ENCODE data around the gene NELL1.

The NELL1 gene

DNA sequence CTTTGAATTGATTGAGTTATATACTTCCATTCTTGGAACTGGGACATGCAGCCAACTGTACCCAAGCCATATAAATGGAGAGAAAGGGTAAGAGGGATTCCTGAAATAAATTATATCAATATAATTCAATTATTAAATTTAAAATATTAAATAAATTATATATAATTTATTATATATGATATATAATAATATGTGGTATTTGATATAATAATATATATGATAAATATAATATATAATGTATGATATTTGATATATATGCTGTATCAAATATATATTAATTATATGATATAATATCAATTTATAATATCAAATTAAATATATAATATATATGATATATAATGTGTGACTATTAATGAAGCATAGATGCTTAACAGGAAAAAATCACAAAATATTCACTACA lies 677.0 kb downstream of the NELL1 start:
- no peak for DNase-seq (ENCODE audit: low read depth)

DNA sequence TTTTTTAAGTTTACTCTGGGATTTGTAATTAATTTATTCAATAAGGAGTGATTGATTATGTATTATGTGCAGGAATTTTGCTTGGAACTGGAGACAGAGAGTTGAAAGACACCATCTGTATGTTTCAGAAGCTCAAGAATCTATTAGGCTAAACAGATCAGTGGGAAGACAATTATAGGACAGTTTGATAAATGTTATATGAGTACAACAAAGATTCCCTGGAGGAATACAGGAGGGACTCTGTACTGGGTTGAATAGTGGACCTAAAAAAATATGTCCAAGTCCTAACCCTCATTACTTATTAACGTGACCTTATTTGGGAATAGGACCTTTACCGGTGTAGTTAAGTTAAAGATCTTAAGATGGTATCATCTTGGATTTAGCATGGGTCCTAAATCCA lies 681.2 kb downstream of the NELL1 start:
- no peak for DNase-seq (ENCODE audit: low read depth)

DNA sequence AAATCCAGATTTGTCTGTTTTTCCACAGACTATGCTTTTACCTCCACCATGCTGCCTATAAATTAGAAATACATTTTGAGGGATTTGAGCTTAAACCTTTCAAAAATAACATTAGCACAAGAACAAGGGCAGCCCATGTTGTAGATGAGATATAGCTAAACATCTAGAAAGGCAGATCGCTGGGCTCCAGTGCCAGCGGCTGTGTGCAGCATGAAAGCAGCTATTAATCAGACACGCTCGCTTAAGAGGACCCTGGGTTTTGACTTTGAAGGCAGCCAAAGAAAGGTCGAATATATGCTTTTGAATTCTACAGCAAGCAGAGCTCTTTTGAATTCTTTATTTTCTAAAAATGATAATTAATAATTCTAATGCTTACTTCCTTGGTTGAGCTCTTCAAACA lies 684.0 kb downstream of the NELL1 start:
- DNase-seq (ENCODE audit: low read depth) = no peak

DNA sequence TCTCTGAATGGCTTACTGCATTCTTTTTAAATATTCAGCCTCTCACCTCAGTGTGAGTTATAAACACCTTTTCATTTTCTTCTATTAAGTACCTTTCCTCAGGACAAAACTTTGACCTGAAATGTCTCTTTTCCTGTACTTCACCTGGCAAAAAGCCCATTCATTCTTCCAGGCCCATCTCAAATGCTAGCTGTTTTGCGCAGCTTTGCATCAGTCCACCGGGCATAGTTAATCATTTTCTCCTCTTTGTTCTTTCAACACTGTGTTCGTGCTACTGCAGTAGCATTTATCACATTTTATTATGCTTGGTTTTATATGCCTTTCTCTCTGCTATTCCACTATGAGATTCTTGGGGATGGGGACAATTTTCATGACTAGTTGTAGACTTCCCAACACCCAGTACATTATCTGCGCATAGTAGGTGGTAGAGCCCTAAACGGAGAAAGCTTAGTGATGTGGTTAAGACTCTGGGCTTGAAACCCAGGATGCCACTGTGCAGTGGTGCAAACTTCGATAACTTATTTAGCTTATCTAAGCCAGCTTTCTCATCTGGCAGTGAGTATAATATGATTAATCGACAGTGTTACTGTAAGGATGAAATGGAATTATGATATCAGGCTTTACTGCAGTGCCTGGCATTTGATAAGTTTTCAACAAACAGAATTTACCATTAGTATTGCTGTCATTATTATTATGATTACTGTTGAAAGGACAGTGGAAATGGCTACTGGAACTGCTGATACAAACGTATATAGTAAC lies 695.7 kb downstream of the NELL1 start:
- no peak for DNase-seq (ENCODE audit: low read depth)

- no peak for DNase-seq (ENCODE audit: low read depth)
Measured at GRCh38 chr11:21369947-21370346, 700.6 kb downstream of the NELL1 start.

DNA sequence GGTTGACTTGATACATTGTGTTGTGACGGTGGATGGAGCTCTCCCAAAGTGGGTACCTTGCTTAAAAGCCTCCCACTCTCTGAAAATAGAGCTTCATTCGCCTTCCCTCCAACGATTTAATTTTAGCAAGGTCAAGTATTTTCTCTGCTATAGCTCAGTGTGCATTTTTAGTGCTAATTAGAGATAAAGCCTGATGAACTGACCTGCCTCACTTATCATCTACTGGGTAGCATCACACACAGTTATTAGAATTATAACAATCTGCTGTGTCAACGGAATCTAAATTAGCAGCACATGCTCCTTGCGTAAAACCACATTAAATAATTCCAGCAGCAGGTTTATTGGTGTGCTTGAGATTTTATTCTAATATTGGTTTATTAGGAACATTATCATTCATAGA lies 701.7 kb downstream of the NELL1 start:
- no peak for DNase-seq (ENCODE audit: low read depth)

- no peak for DNase-seq (ENCODE audit: low read depth)
Measured at GRCh38 chr11:21372672-21373071, 703.3 kb downstream of the NELL1 start.

GRCh38 chr11:21374376-21374775 lies 705.0 kb downstream of the NELL1 start:
- no peak for DNase-seq (ENCODE audit: low read depth)

GRCh38 chr11:21385669-21386440 lies 716.5 kb downstream of the NELL1 start:
- DNase-seq (ENCODE audit: low read depth) = no peak

DNA sequence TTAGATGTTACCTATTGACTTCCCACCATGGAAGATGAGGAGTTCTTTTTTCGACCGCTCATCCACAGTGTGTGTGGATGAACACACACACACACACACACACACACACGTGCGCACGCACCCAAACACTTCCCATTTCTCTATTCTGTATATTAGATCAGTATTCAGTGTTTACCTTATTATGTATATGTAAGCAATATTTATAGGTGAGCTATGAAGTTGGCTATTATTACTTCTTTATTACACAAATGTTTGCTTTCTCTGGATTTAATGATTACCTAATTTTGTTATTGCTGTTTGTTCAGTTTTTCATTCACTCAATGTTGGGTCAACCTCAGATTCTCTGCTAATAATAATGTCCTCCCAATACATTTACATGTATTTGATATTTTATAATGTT lies 721.0 kb downstream of the NELL1 start:
- no peak for DNase-seq (ENCODE audit: low read depth)

GRCh38 chr11:21396342-21397008 lies 727.1 kb downstream of the NELL1 start:
- no peak for DNase-seq (ENCODE audit: low read depth)

DNA sequence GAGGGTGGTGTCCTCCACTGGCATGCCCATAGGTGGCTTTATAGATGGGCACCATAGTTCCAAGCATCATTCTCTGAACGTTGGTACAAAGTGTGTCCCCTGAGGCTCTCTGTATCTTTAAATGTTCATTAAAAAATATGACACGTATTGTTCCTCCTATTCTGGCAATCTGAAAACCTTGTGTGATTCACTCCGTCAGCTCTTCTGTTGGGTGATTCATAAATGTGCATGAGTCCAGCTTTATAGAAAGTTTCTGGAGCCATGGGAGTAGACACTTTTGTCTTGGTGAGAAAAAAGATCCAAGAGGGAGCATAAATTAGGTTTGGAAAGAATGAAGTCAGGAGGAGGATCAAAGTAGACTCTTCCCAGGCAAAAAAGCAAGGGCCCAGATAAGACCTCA lies 728.8 kb downstream of the NELL1 start:
- DNase-seq (ENCODE audit: low read depth) = no peak

GRCh38 chr11:21401496-21401895 lies 732.1 kb downstream of the NELL1 start:
- no peak for DNase-seq (ENCODE audit: low read depth)

DNA sequence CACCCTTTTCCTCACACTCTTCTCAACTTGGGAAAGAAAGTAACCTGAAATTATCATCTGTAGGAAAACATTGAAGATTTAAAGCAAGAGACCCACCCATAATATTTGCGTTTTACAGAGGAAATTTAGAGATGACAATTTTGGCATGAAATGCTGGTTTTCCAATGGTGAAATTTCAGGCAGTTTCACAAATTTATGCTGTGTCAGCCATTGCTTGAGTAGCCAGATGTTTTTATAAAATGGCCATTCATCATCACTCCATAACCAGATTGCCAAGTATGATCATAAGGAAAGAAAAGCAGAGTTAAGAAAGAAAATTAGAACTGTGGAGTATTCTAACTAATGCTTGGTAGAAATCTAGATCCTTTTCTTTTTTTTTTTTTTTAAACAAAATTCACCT lies 732.9 kb downstream of the NELL1 start:
- no peak for DNase-seq (ENCODE audit: low read depth)

- no peak for DNase-seq (ENCODE audit: low read depth)
Measured at GRCh38 chr11:21403069-21403468, 733.7 kb downstream of the NELL1 start.

GRCh38 chr11:21405422-21405821 lies 736.0 kb downstream of the NELL1 start:
- DNase-seq (ENCODE audit: low read depth) = no peak

DNA sequence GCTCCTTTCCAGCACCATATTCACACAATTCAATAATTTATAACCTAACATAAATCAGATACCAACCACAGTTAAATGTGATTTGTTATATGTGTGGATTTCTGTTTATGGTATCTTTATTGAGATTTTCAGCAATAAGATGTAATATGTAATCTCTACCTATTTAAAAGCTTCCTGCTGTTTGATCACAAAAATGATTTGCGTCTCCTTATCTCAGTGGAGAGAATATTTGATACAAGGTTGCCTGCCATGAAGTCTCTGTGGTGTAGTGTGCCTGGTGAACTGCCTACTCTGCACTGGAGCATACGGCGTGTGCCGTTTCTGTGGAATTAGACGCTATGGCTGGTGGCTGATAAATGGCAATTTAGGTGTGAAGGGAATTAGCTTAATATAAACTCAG lies 741.1 kb downstream of the NELL1 start:
- DNase-seq (ENCODE audit: low read depth) = no peak

- no peak for DNase-seq (ENCODE audit: low read depth)
Measured at GRCh38 chr11:21411104-21411503, 741.7 kb downstream of the NELL1 start.

DNA sequence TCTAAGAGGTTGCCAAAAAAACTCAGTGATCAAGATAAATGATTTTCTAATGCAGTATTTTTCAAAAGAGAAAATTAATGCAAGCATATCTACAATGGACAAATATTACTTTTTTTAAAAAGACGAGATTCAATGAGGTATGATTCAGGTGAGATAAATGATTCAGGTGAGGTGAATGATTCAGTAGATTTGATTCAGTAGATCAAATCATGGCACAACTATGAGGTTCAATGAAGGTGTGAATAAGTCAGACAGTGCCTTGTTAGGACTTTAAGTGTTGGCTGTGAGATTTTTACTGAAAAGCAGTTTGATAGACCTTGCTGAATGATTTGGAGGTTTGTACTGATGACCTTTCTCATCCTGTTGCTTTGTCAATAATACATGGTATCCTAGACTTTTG lies 742.2 kb downstream of the NELL1 start:
- DNase-seq (ENCODE audit: low read depth) = no peak

DNA sequence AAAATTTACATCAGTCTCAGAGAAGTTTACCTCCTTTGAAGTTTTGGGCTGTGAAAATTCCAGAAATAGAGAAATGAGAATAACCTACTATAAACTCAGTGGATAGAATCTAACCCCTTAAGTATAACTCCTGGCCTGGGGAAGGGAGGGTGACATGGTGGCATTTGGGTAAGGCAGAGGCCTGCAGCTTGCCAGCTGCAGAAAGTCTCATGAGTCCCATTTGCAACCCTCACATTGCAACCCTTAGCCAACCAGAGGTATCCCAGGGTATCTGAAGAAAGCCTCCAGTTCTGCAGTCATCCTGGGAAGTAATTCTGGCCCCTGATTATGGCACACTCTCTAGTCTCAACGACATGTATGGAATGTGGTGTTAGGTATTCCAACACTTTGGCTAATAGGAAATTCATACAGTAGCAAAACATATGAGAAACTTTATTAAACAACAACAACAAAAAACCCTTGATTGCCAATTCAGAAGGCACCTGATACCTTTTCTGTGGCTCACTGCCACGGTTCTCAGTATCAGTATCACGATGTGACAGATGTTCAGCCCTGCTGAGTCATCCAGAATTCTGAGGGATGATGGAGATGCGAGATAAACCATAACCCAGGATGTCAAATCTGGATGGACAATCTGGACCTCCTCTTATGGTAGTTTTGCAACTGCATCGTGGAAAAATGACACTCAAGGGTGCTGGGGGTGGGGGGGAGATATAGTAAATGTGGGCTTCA lies 743.4 kb downstream of the NELL1 start:
- no peak for DNase-seq (ENCODE audit: low read depth)

- no peak for DNase-seq (ENCODE audit: low read depth)
Measured at GRCh38 chr11:21414953-21415352, 745.6 kb downstream of the NELL1 start.

DNA sequence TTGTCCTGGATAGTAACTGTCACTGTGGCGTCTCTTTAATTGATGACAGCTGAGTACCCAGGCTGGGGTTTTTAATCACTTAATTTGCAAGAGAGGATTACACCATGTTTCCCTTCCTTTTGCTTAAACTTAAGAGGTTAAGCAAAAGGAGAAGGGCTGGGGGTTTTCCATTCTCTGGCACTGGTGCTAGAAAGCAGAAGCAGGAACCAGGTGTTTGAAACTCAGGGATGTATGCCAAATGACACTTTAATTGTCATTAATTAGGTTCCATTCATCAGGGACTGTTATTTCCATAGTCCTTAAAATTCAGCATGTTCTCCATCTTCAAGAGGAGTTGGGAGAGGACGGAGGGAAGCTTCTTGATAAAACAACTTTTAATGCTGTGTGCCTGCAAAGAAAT lies 746.2 kb downstream of the NELL1 start:
- DNase-seq (ENCODE audit: low read depth) = no peak

All from fibroblast of gingiva (primary cell).